Fibroblast of the aortic adventitia (primary cell): ENCODE data around the gene MAP6D1. TPM values are rescaled to one million over a fixed set of nuclear protein-coding genes. Genes with fewer than 3 reads are reported as not detected.

Experiments
- DNase-seq: peaks from one replicate; pipeline ENCODE4 v3.0.0-alpha.2; 2010; ENCODE audit warnings: low read depth
- H3K4me3 ChIP-seq: 2 replicates; pipeline ENCODE4 v1.5.1; 2011; ENCODE audit warnings: low read depth, mild to moderate bottlenecking, control low read depth, low read length, moderate library complexity
- CTCF ChIP-seq: IDR thresholded peaks from 2 replicates; pipeline ENCODE4 v1.5.1; 2011; ENCODE audit warnings: mild to moderate bottlenecking, low read length, control low read depth, inconsistent platforms; ENCODE audit not compliant: insufficient read depth
- total RNA-seq: library from RNA; depleted of rRNA; stranded (reverse); fragments of >200 nt; gene quantifications from 2 replicates; pipeline ENCODE4 v1.2.3, GENCODE V29; 2012; ENCODE audit warnings: low replicate concordance

MAP6D1 gene
- total RNA-seq, 1 donor = 1.4 TPM

GRCh38 chr3:183811638-183812037 lies 13.7 kb downstream of the MAP6D1 start:
- H3K4me3 ChIP-seq = no peak overlapping the region
- no peak for TF ChIP-seq CTCF
- DNase-seq = no peak

- TF ChIP-seq CTCF = no peak
- no peak for DNase-seq
- H3K4me3 ChIP-seq = no peak overlapping the region
These were observed 14.5 kb downstream of the MAP6D1 start for GRCh38 chr3:183810643-183811594.

GRCh38 chr3:183809270-183809669 lies 16.1 kb downstream of the MAP6D1 start:
- DNase-seq = no peak
- no peak for TF ChIP-seq CTCF
- no peak overlapping the region for H3K4me3 ChIP-seq

GRCh38 chr3:183808355-183808754 lies 17.0 kb downstream of the MAP6D1 start:
- DNase-seq = no peak
- no peak for TF ChIP-seq CTCF
- no peak overlapping the region for H3K4me3 ChIP-seq

- H3K4me3 ChIP-seq = no peak overlapping the region
- TF ChIP-seq CTCF = no peak
- no peak for DNase-seq
These were observed 17.5 kb downstream of the MAP6D1 start for GRCh38 chr3:183807881-183808280.

- TF ChIP-seq CTCF = no peak
- no peak overlapping the region for H3K4me3 ChIP-seq
- DNase-seq = no peak
These were observed 18.1 kb downstream of the MAP6D1 start for GRCh38 chr3:183807209-183807728.
